WTC11 (cell line): ENCODE results near the gene SPATA19. TPM values are rescaled to one million over a fixed set of nuclear protein-coding genes. Genes with fewer than 3 reads are reported as not detected.

Experiments
- ATAC-seq: fragments of 200-7000 bp; cut with Tn5 transposase; 2 replicates; pipeline ENCODE4 v1.10.0; 2021; ENCODE audit warnings: mild to moderate bottlenecking, moderate library complexity
- CTCF ChIA-PET: fragments of 300-600 bp; sonication (Branson Sonifier 250); formaldehyde crosslinking; loops from one replicate; lab custom pipeline; 2021; ENCODE audit warnings: antibody characterized with exemption; lab: Charles Lee
- POLR2A ChIA-PET: fragments of 350-600 bp; sonication (Branson Sonifier 250); formaldehyde crosslinking; loops from one replicate; lab custom pipeline; 2021; ENCODE audit warnings: antibody characterized with exemption; lab: Charles Lee
- DNase-seq: peaks from one replicate; pipeline ENCODE4 v3.0.0; 2021; ENCODE audit warnings: low spot score
- H3K27ac Mint-ChIP-seq: 2 replicates; pipeline ENCODE4 v1.8.0; 2021; ENCODE audit warnings: mixed read lengths
- H3K27me3 Mint-ChIP-seq: 2 replicates; pipeline ENCODE4 v1.8.0; 2021; ENCODE audit warnings: low read depth, mild to moderate bottlenecking, moderate library complexity, mixed read lengths
- H3K36me3 Mint-ChIP-seq: 2 replicates; pipeline ENCODE4 v1.8.0; 2021; ENCODE audit warnings: mixed read lengths
- H3K4me1 Mint-ChIP-seq: 2 replicates; pipeline ENCODE4 v1.8.0; 2022; ENCODE audit warnings: mixed read lengths
- H3K4me3 Mint-ChIP-seq: 2 replicates; pipeline ENCODE4 v1.8.0; 2021; ENCODE audit warnings: mild to moderate bottlenecking, moderate library complexity, mixed read lengths
- H3K9me3 Mint-ChIP-seq: 2 replicates; pipeline ENCODE4 v1.8.0; 2021; ENCODE audit warnings: mixed read lengths
- CDX4 ChIP-seq: fragments of 250-450 bp; sonication (Bioruptor Pico); IDR thresholded peaks from 2 replicates; pipeline ENCODE4 v1.9.0; 2021; ENCODE audit warnings: moderate library complexity, mild to moderate bottlenecking, inconsistent platforms, borderline replicate concordance
- CTCF ChIP-seq: fragments of 200-600 bp; IDR thresholded peaks from 2 replicates; pipeline ENCODE4 v1.8.0; 2022; ENCODE audit warnings: antibody characterized with exemption
- ERG ChIP-seq: fragments of 250-450 bp; sonication (Bioruptor Pico); IDR thresholded peaks from 2 replicates; pipeline ENCODE4 v1.8.0; 2021; ENCODE audit warnings: mild to moderate bottlenecking
- FOXJ3 ChIP-seq: sonication (generic); formaldehyde crosslinking; IDR thresholded peaks from 2 replicates; pipeline ENCODE4 v1.9.0; 2021; ENCODE audit warnings: missing genetic modification reagents, mild to moderate bottlenecking, borderline replicate concordance
- FOXP1 ChIP-seq: sonication (generic); formaldehyde crosslinking; IDR thresholded peaks from 2 replicates; pipeline ENCODE4 v1.8.0; 2022; ENCODE audit warnings: missing genetic modification reagents, mild to moderate bottlenecking, moderate library complexity, borderline replicate concordance
- MLX ChIP-seq: sonication (generic); formaldehyde crosslinking; IDR thresholded peaks from 2 replicates; pipeline ENCODE4 v1.8.1; 2023; ENCODE audit warnings: mild to moderate bottlenecking, missing genetic modification reagents, moderate library complexity
- MXD4 ChIP-seq: fragments of 250-450 bp; sonication (Bioruptor Pico); IDR thresholded peaks from 2 replicates; pipeline ENCODE4 v1.8.0; 2021; ENCODE audit warnings: mild to moderate bottlenecking, moderate library complexity, borderline replicate concordance
- NFYB ChIP-seq: sonication (generic); formaldehyde crosslinking; conservative IDR thresholded peaks from 2 replicates; pipeline ENCODE4 v1.8.0; 2022; ENCODE audit warnings: low read depth, missing genetic modification reagents
- NR1H2 ChIP-seq: sonication (generic); formaldehyde crosslinking; IDR thresholded peaks from 2 replicates; pipeline ENCODE4 v1.9.0; 2021; ENCODE audit warnings: mild to moderate bottlenecking, moderate library complexity, missing genetic modification reagents
- NR2C2 ChIP-seq: sonication (generic); formaldehyde crosslinking; IDR thresholded peaks from 2 replicates; pipeline ENCODE4 v1.8.0; 2022; ENCODE audit warnings: mild to moderate bottlenecking, missing genetic modification reagents
- RELA ChIP-seq: sonication (generic); formaldehyde crosslinking; IDR thresholded peaks from 2 replicates; pipeline ENCODE4 v1.8.1; 2022; ENCODE audit warnings: missing genetic modification reagents, mild to moderate bottlenecking, borderline replicate concordance
- SMAD4 ChIP-seq: sonication (generic); formaldehyde crosslinking; IDR thresholded peaks from 2 replicates; pipeline ENCODE4 v1.8.0; 2022; ENCODE audit warnings: mild to moderate bottlenecking, missing genetic modification reagents
- TCF7 ChIP-seq: sonication (generic); formaldehyde crosslinking; IDR thresholded peaks from 2 replicates; pipeline ENCODE4 v1.8.0; 2022; ENCODE audit warnings: mild to moderate bottlenecking, low read depth, missing genetic modification reagents, moderate library complexity
- TEAD4 ChIP-seq: sonication (generic); formaldehyde crosslinking; IDR thresholded peaks from 2 replicates; pipeline ENCODE4 v1.8.0; 2022; ENCODE audit warnings: mild to moderate bottlenecking, missing genetic modification reagents
- USF2 ChIP-seq: sonication (generic); formaldehyde crosslinking; IDR thresholded peaks from 2 replicates; pipeline ENCODE4 v1.8.1; 2023; ENCODE audit warnings: mild to moderate bottlenecking, missing genetic modification reagents, moderate library complexity
- ZNF281 ChIP-seq: sonication (generic); formaldehyde crosslinking; IDR thresholded peaks from 2 replicates; pipeline ENCODE4 v1.8.0; 2023; ENCODE audit warnings: mild to moderate bottlenecking, missing genetic modification reagents
- ZNF396 ChIP-seq: fragments of 250-450 bp; sonication (Bioruptor Pico); IDR thresholded peaks from 2 replicates; pipeline ENCODE4 v1.8.0; 2021; ENCODE audit warnings: mild to moderate bottlenecking, moderate library complexity, borderline replicate concordance
- ZNF532 ChIP-seq: fragments of 250-450 bp; sonication (Bioruptor Pico); IDR thresholded peaks from 2 replicates; pipeline ENCODE4 v1.9.0; 2021; ENCODE audit warnings: mild to moderate bottlenecking, borderline replicate concordance
- total RNA-seq: library from RNA; stranded (reverse); gene quantifications from 3 replicates; pipeline ENCODE4 v1.2.3, GENCODE V29; 2021

The SPATA19 gene
- total RNA-seq, 1 experiment from 2014 or later: not detected

GRCh38 chr11:133865466-133865865, 20.2 kb upstream of the SPATA19 start:
- no peak for TF ChIP-seq TEAD4 (CRISPR knock-in tag)
- no peak for TF ChIP-seq FOXJ3 (CRISPR knock-in tag)
- TF ChIP-seq RELA (CRISPR knock-in tag): no peak
- no peak for TF ChIP-seq FOXP1
- TF ChIP-seq ZNF281 (CRISPR knock-in tag): no peak
- no peak for TF ChIP-seq ZNF396 (CRISPR knock-in tag)
- TF ChIP-seq NR2C2: no peak
- no peak for TF ChIP-seq SMAD4 (CRISPR knock-in tag)
- DNase-seq (no peak), ATAC-seq (no peak)
- Mint-ChIP-seq H3K4me3 (no peak overlapping the region), H3K36me3 (no peaks in the 10 kb centered on the region), H3K27ac (no peak overlapping the region), H3K27me3 (no peaks in the 10 kb centered on the region), H3K9me3 (no peaks in the 10 kb centered on the region), H3K4me1 (no peaks in the 10 kb centered on the region)
- CTCF ChIA-PET: no interaction called here
- POLR2A ChIA-PET: no interaction called here

GRCh38 chr11:133864756-133865155, 19.4 kb upstream of the SPATA19 start:
- ATAC-seq (no peak), DNase-seq (no peak)
- Mint-ChIP-seq H3K27me3 (no peaks in the 10 kb centered on the region), H3K9me3 (no peaks in the 10 kb centered on the region), H3K4me3 (no peak overlapping the region), H3K27ac (no peak overlapping the region), H3K4me1 (no peaks in the 10 kb centered on the region), H3K36me3 (no peaks in the 10 kb centered on the region)
- ChIA-PET CTCF (no interaction called here), POLR2A (no interaction called here)
- TF ChIP-seq ZNF532 (CRISPR knock-in tag) (no peak), MXD4 (CRISPR knock-in tag) (no peak), USF2 (CRISPR knock-in tag) (no peak), ZNF396 (CRISPR knock-in tag) (no peak), TCF7 (CRISPR knock-in tag) (no peak), NR1H2 (CRISPR knock-in tag) (no peak), ZNF281 (CRISPR knock-in tag) (no peak), MLX (CRISPR knock-in tag) (no peak), CTCF (no peak), NR2C2 (no peak), ERG (CRISPR knock-in tag) (no peak), CDX4 (CRISPR knock-in tag) (no peak), NFYB (CRISPR knock-in tag) (no peak)
